Left lung (tissue), 10 donors: ENCODE data around the gene GAK. TPM values are rescaled to one million over a fixed set of nuclear protein-coding genes. Genes with fewer than 3 reads are reported as not detected.

Source experiments
- ATAC-seq: fragments of 200-7000 bp; cut with Tn5 transposase; one replicate; pipeline ENCODE4 v1.9.1; 2020; ENCODE audit warnings: moderate library complexity
- DNase-seq, 4 donors: peaks; one replicate each; pipeline ENCODE4 v3.0.0-alpha.2; 2013 to 2020
- H3K27ac ChIP-seq, 2 donors: fragments of 200-600 bp; sonication (generic) in 1 of 2; one replicate each; pipeline versions ENCODE4 v1.5.0 to v1.8.0; 2020 to 2021
- H3K27me3 ChIP-seq, 2 donors: fragments of 200-600 bp; sonication (generic) in 1 of 2; one replicate each; pipeline versions ENCODE4 v1.5.0 to v1.8.0; 2020 to 2021
- H3K36me3 ChIP-seq, 2 donors: fragments of 200-600 bp; sonication (generic) in 1 of 2; one replicate each; pipeline versions ENCODE4 v1.5.0 to v1.8.0; 2020 to 2021
- H3K4me1 ChIP-seq, 2 donors: fragments of 200-600 bp; one replicate each; pipeline ENCODE4 v1.8.0; 2021
- H3K4me3 ChIP-seq, 2 donors: fragments of 200-600 bp; sonication (generic) in 1 of 2; one replicate each; pipeline versions ENCODE4 v1.5.0 to v1.8.0; 2020 to 2021; ENCODE audit warnings: mild to moderate bottlenecking in 1 of 2
- H3K9me3 ChIP-seq, 2 donors: fragments of 200-600 bp; sonication (generic) in 1 of 2; one replicate each; pipeline versions ENCODE4 v1.5.0 to v1.8.0; 2020 to 2021
- intact Hi-C, 2 donors: fragments of 100-400 bp; cut with DNase I; formaldehyde crosslinking; loops; one replicate each; pipeline versions ENCODE4 v1.11.2 to v1.14.2; 2022
- polyA plus RNA-seq, 6 donors: library from polyadenylated mRNA; unstranded; fragments of 120-200 nt; gene quantifications; one replicate each; pipeline ENCODE4 v1.2.1, GENCODE V29; 2013; ENCODE audit not compliant: insufficient read length in 6 of 6
- total RNA-seq, 2 donors: library from RNA; stranded (reverse); fragmentation: NEBNext Ultra II Directional; extraction: Animal tissue kit (Norgen Biotek cat#: 25700); gene quantifications; one replicate each; pipeline ENCODE4 v1.2.1, GENCODE V29; 2021
- TF ChIP-seq, protein P1 (sequence below), 2 donors: fragments of 200-600 bp; sonication (generic) in 1 of 2; IDR thresholded peaks; one replicate each; pipeline versions ENCODE4 v1.5.0 to v1.8.0; 2021; ENCODE audit warnings: antibody characterized with exemption in 2 of 2
- donor health status: DM: no; HTN: yes; CAD: no.
- donor health status: DM: no; HTN: no; CAD: no.

The GAK gene
- total and polyA plus RNA-seq, 8 donors = 42.7 to 121 (median 50.3) TPM

DNA sequence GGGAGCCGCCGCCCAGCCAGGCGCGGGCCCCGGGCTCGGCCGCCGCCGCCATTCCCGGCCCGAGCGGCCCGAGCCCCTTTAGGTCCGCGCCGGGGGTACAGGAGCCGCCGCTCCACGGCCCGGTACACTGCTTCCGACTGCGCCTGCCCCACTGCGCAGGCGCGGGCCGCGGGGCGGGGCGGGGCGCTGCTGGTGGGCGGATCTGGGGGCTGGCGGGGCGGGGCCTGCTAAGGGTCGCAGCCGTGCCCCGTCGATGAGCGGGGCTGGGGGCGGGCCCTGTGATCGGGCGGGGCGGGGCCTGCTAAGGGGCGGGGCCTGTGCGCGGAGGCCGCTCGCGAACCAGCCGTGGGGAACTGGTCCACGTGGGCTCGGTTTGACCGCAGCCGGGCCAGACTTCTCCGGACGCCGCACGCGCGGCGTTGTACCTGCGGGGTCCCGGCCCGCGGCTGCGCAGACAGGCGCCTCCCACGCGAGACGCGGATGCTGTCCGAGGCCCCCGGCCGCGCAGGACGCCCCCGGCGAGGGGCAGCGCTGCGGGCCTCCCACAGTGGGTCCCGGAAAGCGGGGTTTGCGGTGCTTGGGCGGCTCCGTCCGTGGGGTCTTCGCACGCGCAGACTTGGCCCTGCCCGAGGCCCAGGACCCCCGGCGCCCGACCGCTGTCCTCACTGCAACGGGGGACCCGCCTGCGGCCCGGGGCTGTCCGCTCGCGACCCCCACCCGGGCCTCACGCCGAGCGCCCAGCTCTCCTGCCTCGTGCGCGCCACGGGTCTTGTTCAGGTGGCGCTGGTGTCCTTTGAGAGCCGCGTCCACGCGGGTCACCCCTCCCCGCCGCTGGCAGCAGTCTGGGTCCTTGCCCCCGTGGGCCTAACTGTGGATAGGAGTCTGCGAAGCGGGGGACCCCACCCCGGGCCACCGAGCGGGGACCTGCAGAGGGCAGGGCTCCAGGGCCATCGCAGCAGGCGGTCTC, 41.6 kb upstream of the GAK start, which contains the start of gene DGKQ:
Gene DGKQ (minus strand): TSS at position 139 of the 967 bp plus-strand sequence. CDS start 87 bp downstream, at position 52.
- no peaks in the 10 kb centered on the region for H3K27me3 ChIP-seq
- ATAC-seq (peak; percentile 98), DNase-seq (peak in 3 of 4 donors; percentile 86 to 97 (median 90))
- TF ChIP-seq, protein P1, sequence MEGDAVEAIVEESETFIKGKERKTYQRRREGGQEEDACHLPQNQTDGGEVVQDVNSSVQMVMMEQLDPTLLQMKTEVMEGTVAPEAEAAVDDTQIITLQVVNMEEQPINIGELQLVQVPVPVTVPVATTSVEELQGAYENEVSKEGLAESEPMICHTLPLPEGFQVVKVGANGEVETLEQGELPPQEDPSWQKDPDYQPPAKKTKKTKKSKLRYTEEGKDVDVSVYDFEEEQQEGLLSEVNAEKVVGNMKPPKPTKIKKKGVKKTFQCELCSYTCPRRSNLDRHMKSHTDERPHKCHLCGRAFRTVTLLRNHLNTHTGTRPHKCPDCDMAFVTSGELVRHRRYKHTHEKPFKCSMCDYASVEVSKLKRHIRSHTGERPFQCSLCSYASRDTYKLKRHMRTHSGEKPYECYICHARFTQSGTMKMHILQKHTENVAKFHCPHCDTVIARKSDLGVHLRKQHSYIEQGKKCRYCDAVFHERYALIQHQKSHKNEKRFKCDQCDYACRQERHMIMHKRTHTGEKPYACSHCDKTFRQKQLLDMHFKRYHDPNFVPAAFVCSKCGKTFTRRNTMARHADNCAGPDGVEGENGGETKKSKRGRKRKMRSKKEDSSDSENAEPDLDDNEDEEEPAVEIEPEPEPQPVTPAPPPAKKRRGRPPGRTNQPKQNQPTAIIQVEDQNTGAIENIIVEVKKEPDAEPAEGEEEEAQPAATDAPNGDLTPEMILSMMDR (IDR thresholded peaks at IDR 0.05) = no peak
- no peak within 1 kb of the TSS for H3K27ac ChIP-seq
- H3K4me3 ChIP-seq = peak within 1 kb of the TSS; percentile 65 to 71
- no peaks in the 10 kb centered on the region for H3K9me3 ChIP-seq
- H3K4me1 ChIP-seq = peaks cover 12 to 36% of the 10 kb centered on the region in 2 donors
- intact Hi-C loops = no loop called here
- H3K36me3 ChIP-seq = no peaks in the 10 kb centered on the region

DNA sequence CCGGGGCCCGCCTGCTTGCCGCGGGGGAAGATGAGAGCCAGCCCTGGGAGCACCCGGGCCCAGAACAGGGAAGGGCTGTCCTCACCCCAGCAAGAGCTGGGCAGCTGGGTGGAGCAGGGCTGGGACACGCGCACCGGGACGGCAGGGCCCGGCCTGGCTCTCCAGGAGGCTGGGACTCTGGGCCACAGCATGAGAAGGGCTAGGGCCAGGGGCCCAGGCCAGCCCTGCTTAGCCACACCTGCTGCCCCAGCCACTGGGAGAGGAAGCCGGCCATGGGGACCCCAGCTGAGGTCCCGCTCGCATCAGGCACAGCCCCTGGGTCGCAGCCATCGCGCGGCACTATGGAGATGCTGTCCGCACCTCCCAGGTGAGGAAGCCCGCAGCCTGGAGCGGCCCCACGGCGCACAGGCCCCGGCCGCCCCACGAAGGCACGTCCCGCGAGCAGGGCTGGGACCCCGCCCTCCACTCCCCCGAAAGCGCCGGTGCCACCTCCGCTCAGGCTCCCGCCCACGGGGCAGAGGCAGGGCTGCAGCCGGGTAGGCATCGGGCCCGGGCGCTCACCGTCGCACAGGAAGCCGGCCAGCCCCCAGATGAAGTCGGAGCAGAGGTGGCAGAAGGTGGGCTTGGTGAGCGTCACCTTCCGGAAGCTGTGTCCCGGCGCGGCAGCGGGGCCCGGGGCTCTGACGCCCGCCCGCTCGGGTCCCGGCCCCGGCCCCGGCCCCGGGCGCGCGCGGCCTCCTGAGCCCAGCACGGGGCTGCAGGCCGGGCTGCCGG, 40.7 kb upstream of the GAK start:
- TF ChIP-seq, protein P1 (IDR thresholded peaks at IDR 0.05) = no peak
- Histone ChIP-seq H3K4me3 (peak overlapping the region; percentile 65 to 71), H3K9me3 (no peaks in the 10 kb centered on the region), H3K27ac (no peak overlapping the region), H3K4me1 (peaks cover 12 to 29% of the 10 kb centered on the region in 2 donors), H3K36me3 (no peaks in the 10 kb centered on the region), H3K27me3 (peaks cover 0 to 2% of the 10 kb centered on the region in 2 donors)
- DNase-seq (peak in 2 of 4 donors; percentile 53 to 88), ATAC-seq (peak; percentile 36)
- intact Hi-C loops = no loop called here

DNA sequence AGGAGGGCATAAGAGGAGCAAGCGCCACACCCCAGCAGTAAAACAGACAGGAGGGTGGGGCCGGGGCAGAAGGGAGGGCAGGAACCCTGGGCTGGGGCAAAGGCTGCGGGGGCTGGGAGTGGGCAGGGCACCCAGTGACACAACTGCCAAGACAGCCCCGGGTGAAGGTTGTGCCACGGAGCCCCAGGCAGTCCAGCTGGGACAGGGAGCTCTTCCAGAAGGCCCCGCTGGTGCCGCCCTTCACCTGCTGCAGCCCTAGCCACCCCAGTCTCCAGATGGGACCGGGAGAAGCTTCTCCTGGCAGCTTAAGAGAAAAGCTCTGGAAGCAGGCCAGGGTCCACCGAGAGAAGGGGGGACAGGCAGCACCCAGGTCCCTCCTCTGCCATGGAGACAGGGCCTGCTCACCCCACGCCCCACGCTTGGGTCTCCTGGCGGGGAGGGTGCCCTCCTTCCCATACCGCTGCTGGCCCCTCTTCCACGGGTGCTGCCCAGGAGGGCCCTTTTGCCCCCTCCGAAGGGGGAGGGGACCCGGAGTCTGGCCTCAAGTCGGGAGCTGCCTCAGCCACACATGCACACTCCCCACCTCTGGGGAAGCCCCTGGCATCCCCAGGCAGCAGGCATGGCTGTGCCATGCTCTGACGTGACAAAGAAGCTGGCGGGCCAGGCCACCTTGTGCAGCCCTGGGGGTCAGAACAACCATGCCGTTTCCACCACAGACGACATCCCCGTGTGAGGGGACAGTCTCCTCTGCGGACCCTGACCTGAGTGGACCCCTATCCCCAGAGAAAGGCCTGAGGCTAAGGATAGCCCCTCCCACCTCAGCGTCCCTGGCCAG, 39.8 kb upstream of the GAK start:
- intact Hi-C loops = no loop called here
- ATAC-seq = no peak
- Histone ChIP-seq H3K9me3 (no peaks in the 10 kb centered on the region), H3K27ac (no peak overlapping the region), H3K4me1 (peaks cover 12 to 29% of the 10 kb centered on the region in 2 donors), H3K36me3 (peaks cover 0 to 9% of the 10 kb centered on the region in 2 donors), H3K27me3 (peaks cover 0 to 5% of the 10 kb centered on the region in 2 donors), H3K4me3 (peak overlapping the region; percentile 65 to 71)
- peak in 1 of 4 donors; percentile 72 for DNase-seq
- TF ChIP-seq, protein P1 (IDR thresholded peaks at IDR 0.05) = no peak

DNA sequence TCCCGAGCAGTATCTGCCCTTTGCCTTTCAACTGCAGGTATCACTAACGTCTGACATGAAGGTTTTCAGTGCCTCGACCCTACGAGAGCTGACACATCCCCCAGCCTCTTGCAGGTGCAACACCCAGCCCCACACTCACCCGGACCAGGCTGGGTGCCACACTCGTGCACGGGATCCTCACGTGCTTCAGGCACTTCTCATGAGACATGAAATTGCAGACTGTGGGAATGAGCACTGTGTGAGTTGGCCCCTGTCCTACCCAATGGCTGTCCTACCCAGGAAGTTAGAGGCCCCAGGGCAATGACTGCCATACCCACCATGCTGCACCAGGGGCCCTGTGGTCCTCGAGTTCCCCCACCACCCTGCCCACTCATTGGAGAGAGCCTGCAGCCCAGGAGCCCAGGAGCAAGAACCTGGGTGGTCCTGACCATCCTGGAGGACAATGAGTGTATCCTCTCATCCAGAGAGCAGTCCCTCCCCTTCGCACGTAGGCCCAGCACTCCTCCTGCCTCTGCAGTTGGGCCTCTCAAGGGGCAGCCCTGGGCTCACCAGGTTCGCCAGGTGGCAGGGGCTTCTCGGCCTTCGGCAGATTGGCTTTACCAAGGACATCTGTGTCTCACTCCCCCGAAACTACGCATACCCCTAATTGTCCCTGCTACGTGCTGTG, 38.9 kb upstream of the GAK start:
- Histone ChIP-seq H3K27me3 (peaks cover 0 to 5% of the 10 kb centered on the region in 2 donors), H3K4me1 (peaks cover 12 to 29% of the 10 kb centered on the region in 2 donors), H3K9me3 (no peaks in the 10 kb centered on the region), H3K36me3 (peaks cover 0 to 18% of the 10 kb centered on the region in 2 donors), H3K4me3 (no peak overlapping the region), H3K27ac (no peak overlapping the region)
- intact Hi-C loops = no loop called here
- ATAC-seq (no peak), DNase-seq (peak in 1 of 4 donors; percentile 53)
- TF ChIP-seq, protein P1 (IDR thresholded peaks at IDR 0.05) = no peak
